Astrocyte of the cerebellum (primary cell): ENCODE measurements around the gene SPDL1.

Source experiments
- DNase-seq: peaks from one replicate; pipeline ENCODE4 v3.0.0-alpha.2; 2011; ENCODE audit warnings: low read depth
- H3K4me3 ChIP-seq: 2 replicates; pipeline ENCODE4 v1.5.1; 2011; ENCODE audit warnings: mild to moderate bottlenecking, low read depth, low read length, moderate library complexity
- in situ Hi-C: cut with HindIII; loops from 2 replicates; pipeline ENCODE4 v1.10.0; 2017; ENCODE audit warnings: low sequenced_read_pairs
- TF ChIP-seq, protein P1 (sequence below): IDR thresholded peaks from 2 replicates; pipeline ENCODE4 v1.5.1; 2012; ENCODE audit warnings: low read length, low read depth, moderate library complexity, mild to moderate bottlenecking; ENCODE audit errors: missing control alignments

SPDL1 gene

DNA sequence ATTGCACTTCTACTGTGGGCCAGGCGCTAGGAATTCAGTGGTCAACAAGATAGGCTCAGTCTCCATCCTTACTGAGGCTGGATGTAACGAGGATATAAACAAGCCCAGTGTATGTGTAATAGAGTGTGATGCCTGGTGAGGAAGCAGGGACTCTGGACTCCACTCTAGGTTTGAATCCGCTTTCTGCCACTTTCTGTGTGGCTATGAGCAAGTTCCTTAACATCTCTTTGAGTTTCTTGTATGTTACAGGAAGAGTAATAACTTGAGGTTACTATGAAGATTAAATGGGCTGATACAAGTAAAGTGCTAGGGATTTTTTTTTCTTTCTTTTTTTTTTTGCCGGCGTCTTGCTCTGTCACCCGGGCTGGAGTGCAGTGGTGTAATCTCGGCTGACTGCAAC is 65.9 kb downstream of the SPDL1 start:
- in situ Hi-C loops: no loop called here
- TF ChIP-seq, protein P1, sequence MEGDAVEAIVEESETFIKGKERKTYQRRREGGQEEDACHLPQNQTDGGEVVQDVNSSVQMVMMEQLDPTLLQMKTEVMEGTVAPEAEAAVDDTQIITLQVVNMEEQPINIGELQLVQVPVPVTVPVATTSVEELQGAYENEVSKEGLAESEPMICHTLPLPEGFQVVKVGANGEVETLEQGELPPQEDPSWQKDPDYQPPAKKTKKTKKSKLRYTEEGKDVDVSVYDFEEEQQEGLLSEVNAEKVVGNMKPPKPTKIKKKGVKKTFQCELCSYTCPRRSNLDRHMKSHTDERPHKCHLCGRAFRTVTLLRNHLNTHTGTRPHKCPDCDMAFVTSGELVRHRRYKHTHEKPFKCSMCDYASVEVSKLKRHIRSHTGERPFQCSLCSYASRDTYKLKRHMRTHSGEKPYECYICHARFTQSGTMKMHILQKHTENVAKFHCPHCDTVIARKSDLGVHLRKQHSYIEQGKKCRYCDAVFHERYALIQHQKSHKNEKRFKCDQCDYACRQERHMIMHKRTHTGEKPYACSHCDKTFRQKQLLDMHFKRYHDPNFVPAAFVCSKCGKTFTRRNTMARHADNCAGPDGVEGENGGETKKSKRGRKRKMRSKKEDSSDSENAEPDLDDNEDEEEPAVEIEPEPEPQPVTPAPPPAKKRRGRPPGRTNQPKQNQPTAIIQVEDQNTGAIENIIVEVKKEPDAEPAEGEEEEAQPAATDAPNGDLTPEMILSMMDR: no peak
- no peak for DNase-seq
- no peak overlapping the region for H3K4me3 ChIP-seq

DNA sequence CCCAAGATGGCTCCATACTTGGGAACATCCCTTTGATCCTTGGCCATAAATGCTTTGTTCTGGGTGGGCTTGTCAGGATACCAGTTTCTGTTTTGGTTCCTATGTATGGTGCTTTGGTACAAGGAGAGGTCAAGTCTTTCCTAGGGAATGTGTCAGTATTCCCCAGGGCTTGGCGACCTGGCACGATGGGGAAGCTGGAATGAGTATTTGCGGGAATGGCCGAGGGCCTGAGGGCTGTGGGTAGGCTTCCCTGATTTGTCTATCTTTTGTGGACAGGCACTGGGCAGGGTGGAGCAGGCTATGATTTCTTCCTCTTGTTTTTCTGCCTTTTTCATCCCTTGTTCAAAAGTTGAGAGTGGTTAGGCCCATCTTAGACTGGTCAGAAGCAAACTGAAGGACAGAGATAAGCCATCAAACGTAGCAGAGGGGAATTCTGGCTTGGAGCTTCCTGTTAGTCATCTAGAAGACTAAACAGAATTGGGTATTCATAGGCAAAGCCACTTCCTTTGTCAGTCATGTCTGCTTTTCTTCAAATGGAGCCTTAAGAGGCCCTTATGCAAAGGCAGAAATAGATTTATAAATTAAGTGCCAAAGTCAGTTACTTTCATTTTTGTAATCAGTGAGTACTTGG is 67.2 kb downstream of the SPDL1 start:
- no peak overlapping the region for H3K4me3 ChIP-seq
- TF ChIP-seq, protein P1: no peak
- in situ Hi-C loops: no loop called here
- no peak for DNase-seq

DNA sequence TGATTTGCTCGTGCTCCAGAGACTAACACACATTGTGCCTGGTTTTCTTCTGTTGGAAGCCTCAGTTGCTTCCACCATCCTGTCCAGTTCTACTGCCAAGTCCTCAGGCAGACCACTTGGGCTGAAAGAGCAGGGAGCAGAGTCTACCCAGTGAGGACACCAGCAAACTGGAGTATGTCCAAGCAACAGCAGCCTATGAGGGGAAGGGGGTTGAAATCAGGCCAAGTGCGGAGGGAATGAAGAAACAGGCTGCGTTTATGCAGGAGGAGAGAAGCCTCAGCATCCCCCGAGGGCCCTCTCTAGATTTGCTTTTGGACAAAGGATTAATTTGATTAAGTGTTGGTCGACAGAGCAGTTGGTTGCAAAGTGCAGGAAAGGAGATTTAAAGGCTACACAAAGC is 68.0 kb downstream of the SPDL1 start:
- TF ChIP-seq, protein P1: no peak
- in situ Hi-C loops: no loop called here
- DNase-seq: no peak
- H3K4me3 ChIP-seq: no peak overlapping the region

DNA sequence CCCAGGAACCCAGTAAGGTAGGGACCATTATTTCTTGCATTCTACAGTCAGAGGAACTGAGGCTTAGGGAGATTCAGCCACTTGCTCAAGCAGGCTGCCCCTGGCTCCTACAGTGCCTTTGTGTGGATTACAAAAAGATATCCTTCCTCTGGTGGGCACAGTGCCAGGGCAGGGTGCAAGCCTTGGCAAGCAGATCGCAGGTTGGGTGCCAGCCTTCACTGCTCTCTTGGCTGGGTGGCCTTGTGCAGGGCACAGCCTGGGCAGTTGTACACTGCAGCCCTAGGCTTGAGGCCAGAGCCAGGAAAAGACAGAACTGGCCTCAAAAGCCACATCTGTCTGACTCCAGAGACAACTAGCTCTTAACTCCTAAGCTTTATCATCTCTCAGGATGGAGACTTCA is 68.5 kb downstream of the SPDL1 start:
- DNase-seq: no peak
- no peak overlapping the region for H3K4me3 ChIP-seq
- TF ChIP-seq, protein P1: no peak
- in situ Hi-C loops: no loop called here

DNA sequence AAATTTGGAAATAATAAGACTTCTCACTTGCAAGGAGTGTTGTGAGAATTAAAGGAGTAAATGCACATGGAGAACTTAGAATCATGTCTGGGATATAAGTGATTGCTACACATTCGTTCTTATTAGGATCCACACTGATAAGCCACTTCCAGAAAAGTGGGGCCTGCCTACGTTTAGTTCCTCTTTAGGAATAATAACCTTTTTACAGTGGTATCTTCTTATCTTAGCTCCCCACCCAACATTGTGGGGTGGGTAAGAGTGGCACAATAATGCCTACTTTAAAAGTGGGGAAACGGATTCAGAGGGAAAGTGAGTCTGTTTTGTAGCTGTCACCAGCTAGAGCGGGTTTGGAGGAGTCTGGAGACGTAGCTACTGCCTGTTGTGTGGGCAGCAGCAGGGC is 69.5 kb downstream of the SPDL1 start:
- DNase-seq: no peak
- no peak overlapping the region for H3K4me3 ChIP-seq
- TF ChIP-seq, protein P1: no peak
- in situ Hi-C loops: no loop called here
